H7 (cell line): ENCODE results near the gene EPHA3. TPM values are rescaled to one million over a fixed set of nuclear protein-coding genes. Genes with fewer than 3 reads are reported as not detected.

Experiments
- DNase-seq: peaks from one replicate; pipeline ENCODE4 v3.0.0; 2012
- H3K27me3 ChIP-seq: 2 replicates; pipeline ENCODE4 v1.6.0; 2011; ENCODE audit warnings: mild to moderate bottlenecking, low read length; ENCODE audit not compliant: control insufficient read depth, insufficient read depth
- H3K36me3 ChIP-seq: replicated peaks from 2 replicates; pipeline ENCODE4 v1.5.1; 2011; ENCODE audit warnings: low read length; ENCODE audit not compliant: control insufficient read depth, insufficient read depth
- H3K4me3 ChIP-seq: 2 replicates; pipeline ENCODE4 v1.5.1; 2011; ENCODE audit warnings: low read depth, mild to moderate bottlenecking, control low read depth, low read length, moderate library complexity; ENCODE audit not compliant: insufficient read depth
- total RNA-seq: library from RNA; depleted of rRNA; stranded (reverse); fragments of >200 nt; shearing (Covaris generic); gene quantifications from 2 replicates; pipeline ENCODE4 v1.2.3, GENCODE V29; 2014; rRNA removed

The EPHA3 gene
- total RNA-seq, result 0.31 and 0.33 TPM in 2 replicates

GRCh38 chr3:89107461-89108290 lies at the start of gene EPHA3:
Gene EPHA3 (plus strand): TSS chr3:89107621. CDS start chr3:89107749, 128 bp downstream.
- Histone ChIP-seq H3K4me3 (peak within 1 kb of the TSS; percentile 32), H3K27me3 (peaks cover 27% of the 10 kb centered on the region), H3K36me3 (no peaks in the 10 kb centered on the region)
- peak; percentile 71 for DNase-seq

GRCh38 chr3:89058371-89058770 lies 49.0 kb upstream of the EPHA3 start:
- Histone ChIP-seq H3K36me3 (no peaks in the 10 kb centered on the region), H3K27me3 (no peaks in the 10 kb centered on the region), H3K4me3 (no peak overlapping the region)
- DNase-seq, result no peak

- Histone ChIP-seq H3K4me3 (no peak overlapping the region), H3K36me3 (no peaks in the 10 kb centered on the region), H3K27me3 (no peaks in the 10 kb centered on the region)
- DNase-seq, result no peak
Observed at GRCh38 chr3:89059211-89059925, 48.1 kb upstream of the EPHA3 start.

GRCh38 chr3:89061259-89061658 lies 46.2 kb upstream of the EPHA3 start:
- DNase-seq, result no peak

GRCh38 chr3:89067736-89068135 lies 39.7 kb upstream of the EPHA3 start:
- Histone ChIP-seq H3K27me3 (no peaks in the 10 kb centered on the region), H3K4me3 (no peak overlapping the region), H3K36me3 (no peaks in the 10 kb centered on the region)
- DNase-seq, result no peak

More at GRCh38 chr3:89061259-89061658, 46.2 kb upstream of the EPHA3 start:
- H3K27me3 ChIP-seq, result no peaks in the 10 kb centered on the region
- no peak overlapping the region for H3K4me3 ChIP-seq
- H3K36me3 ChIP-seq, result no peaks in the 10 kb centered on the region

GRCh38 chr3:89072642-89073041 lies 34.8 kb upstream of the EPHA3 start:
- Histone ChIP-seq H3K4me3 (no peak overlapping the region), H3K36me3 (no peaks in the 10 kb centered on the region), H3K27me3 (no peaks in the 10 kb centered on the region)
- DNase-seq, result no peak

GRCh38 chr3:89079944-89080343 lies 27.5 kb upstream of the EPHA3 start:
- Histone ChIP-seq H3K36me3 (no peaks in the 10 kb centered on the region), H3K4me3 (no peak overlapping the region), H3K27me3 (no peaks in the 10 kb centered on the region; the same call in 1 of the 2 replicates)
- no peak for DNase-seq

- Histone ChIP-seq H3K27me3 (no peaks in the 10 kb centered on the region), H3K36me3 (no peaks in the 10 kb centered on the region), H3K4me3 (no peak overlapping the region)
- no peak for DNase-seq
Observed at GRCh38 chr3:89087851-89088250, 19.6 kb upstream of the EPHA3 start.

- H3K4me3 ChIP-seq, result no peak overlapping the region
- no peak for DNase-seq
- no peaks in the 10 kb centered on the region for H3K27me3 ChIP-seq
- no peaks in the 10 kb centered on the region for H3K36me3 ChIP-seq
Observed at GRCh38 chr3:89098173-89098572, 9.2 kb upstream of the EPHA3 start.

GRCh38 chr3:89098964-89099585 lies 8.3 kb upstream of the EPHA3 start:
- Histone ChIP-seq H3K4me3 (no peak overlapping the region), H3K27me3 (no peaks in the 10 kb centered on the region), H3K36me3 (no peaks in the 10 kb centered on the region)
- peak; percentile 27 for DNase-seq

- DNase-seq, result no peak
- Histone ChIP-seq H3K36me3 (no peaks in the 10 kb centered on the region), H3K27me3 (peaks cover 2% of the 10 kb centered on the region), H3K4me3 (no peak overlapping the region)
Observed at GRCh38 chr3:89101251-89101650, 6.2 kb upstream of the EPHA3 start.

GRCh38 chr3:89101921-89102320 lies 5.5 kb upstream of the EPHA3 start:
- DNase-seq, result no peak

GRCh38 chr3:89104499-89104898 lies 2.9 kb upstream of the EPHA3 start:
- Histone ChIP-seq H3K27me3 (peaks cover 27% of the 10 kb centered on the region), H3K36me3 (no peaks in the 10 kb centered on the region), H3K4me3 (no peak overlapping the region)
- no peak for DNase-seq

More at GRCh38 chr3:89101921-89102320, 5.5 kb upstream of the EPHA3 start:
- Histone ChIP-seq H3K27me3 (peaks cover 5% of the 10 kb centered on the region), H3K4me3 (no peak overlapping the region), H3K36me3 (no peaks in the 10 kb centered on the region)

- H3K36me3 ChIP-seq, result no peaks in the 10 kb centered on the region
- DNase-seq, result no peak
- H3K27me3 ChIP-seq, result peaks cover 27% of the 10 kb centered on the region
- no peak overlapping the region for H3K4me3 ChIP-seq
Observed at GRCh38 chr3:89105503-89105902, 1.9 kb upstream of the EPHA3 start.

GRCh38 chr3:89108291-89108550 lies 800 bp downstream of the EPHA3 start:
- H3K36me3 ChIP-seq, result no peaks in the 10 kb centered on the region
- DNase-seq, result no peak
- peaks cover 27% of the 10 kb centered on the region for H3K27me3 ChIP-seq
- H3K4me3 ChIP-seq, result no peak overlapping the region
